Neural cell (in vitro differentiated cells): ENCODE data around the gene FBXO48.

ENCODE experiments used
- CTCF ChIP-seq: fragments of 450-650 bp; IDR thresholded peaks from 2 replicates; pipeline ENCODE4 v1.5.1; 2014; ENCODE audit warnings: antibody characterized with exemption, mild to moderate bottlenecking, moderate library complexity; ENCODE audit not compliant: poor library complexity, severe bottlenecking
- MXI1 ChIP-seq: fragments of 450-650 bp; conservative IDR thresholded peaks from 2 replicates; pipeline ENCODE4 v1.6.1; 2014; ENCODE audit warnings: antibody characterized with exemption, mild to moderate bottlenecking; ENCODE audit not compliant: poor library complexity, severe bottlenecking

GRCh38 chr2:68516051-68516955 is 49.2 kb upstream of the FBXO48 start:
- TF ChIP-seq CTCF (no peak), MXI1 (no peak)
